ENCODE results near the gene SOD3. TPM values are rescaled to one million over a fixed set of nuclear protein-coding genes. Genes with fewer than 3 reads are reported as not detected.

The SOD3 gene
- total and polyA plus RNA-seq, 2 donors from 2014 or later: 111 to 193 TPM

DNA sequence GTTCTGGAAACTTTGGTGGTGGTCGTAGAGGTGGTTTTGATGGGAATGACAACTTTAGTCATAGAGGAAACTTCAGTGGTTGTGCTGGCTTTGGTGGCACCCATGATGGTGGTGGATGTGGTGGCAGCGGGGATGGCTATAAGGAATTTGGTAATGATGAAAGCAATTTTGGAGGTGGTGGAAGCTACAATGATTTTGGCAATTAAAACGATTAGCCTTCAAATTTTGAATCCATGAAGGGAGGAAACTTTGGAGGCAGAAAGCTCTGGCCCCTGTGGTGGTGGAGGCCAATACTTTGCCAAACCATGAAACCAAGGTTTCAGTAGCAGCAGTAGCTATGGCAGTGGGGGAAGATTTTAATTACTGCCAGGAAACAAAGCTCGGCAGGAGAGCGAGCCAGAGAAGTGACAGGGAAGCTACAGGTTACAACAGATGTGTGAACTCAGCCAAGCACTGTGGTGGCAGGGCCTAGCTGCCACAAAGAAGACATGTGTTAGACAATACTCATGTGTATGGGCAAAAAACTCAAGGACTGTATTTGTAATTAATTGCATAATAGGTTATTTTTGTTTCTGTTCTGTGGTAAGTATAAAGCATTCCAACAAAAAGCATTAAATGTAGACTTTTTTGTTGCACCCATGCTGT is 23.2 kb upstream of the SOD3 start:
- TF ChIP-seq, protein P1, sequence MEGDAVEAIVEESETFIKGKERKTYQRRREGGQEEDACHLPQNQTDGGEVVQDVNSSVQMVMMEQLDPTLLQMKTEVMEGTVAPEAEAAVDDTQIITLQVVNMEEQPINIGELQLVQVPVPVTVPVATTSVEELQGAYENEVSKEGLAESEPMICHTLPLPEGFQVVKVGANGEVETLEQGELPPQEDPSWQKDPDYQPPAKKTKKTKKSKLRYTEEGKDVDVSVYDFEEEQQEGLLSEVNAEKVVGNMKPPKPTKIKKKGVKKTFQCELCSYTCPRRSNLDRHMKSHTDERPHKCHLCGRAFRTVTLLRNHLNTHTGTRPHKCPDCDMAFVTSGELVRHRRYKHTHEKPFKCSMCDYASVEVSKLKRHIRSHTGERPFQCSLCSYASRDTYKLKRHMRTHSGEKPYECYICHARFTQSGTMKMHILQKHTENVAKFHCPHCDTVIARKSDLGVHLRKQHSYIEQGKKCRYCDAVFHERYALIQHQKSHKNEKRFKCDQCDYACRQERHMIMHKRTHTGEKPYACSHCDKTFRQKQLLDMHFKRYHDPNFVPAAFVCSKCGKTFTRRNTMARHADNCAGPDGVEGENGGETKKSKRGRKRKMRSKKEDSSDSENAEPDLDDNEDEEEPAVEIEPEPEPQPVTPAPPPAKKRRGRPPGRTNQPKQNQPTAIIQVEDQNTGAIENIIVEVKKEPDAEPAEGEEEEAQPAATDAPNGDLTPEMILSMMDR (IDR thresholded peaks at IDR 0.05; ENCODE audit: borderline replicate concordance, extremely low read depth, insufficient read depth): no peak
- no peak for FAIRE-seq

DNA sequence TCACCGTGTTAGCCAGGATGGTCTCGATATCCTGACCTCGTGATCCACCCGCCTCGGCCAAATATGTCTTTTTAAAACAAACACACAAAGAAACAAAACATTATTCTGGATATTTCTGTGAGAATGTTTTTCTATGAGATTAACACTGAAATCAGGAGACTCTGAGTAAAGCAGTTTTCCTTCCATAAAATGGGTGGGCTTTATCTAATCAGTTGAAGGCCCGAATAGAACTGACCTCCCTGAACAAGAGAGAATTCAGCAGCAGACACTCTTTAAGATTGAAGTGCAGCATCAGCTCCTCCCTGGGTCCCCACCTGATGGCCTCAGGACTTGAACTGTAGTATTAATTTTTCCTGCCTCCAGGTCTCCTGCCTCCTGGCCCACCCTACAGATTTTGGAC is 22.4 kb upstream of the SOD3 start:
- Histone ChIP-seq H3K36me3 (ENCODE audit: control insufficient read depth in 2 of 3, insufficient read depth in 3 of 3, low read length in 3 of 3) (no peaks in the 10 kb centered on the region), H3K27ac (ENCODE audit: low read depth in 2 of 2, low read length in 2 of 2) (no peak overlapping the region), H3K4me1 (ENCODE audit: control insufficient read depth in 2 of 3, insufficient read depth in 2 of 3, low read depth in 1 of 3, low read length in 3 of 3) (no peaks in the 10 kb centered on the region), H3K27me3 (ENCODE audit: control insufficient read depth, insufficient read depth, low read length) (no peaks in the 10 kb centered on the region), H3K9me3 (ENCODE audit: control insufficient read depth in 2 of 3, insufficient read depth in 1 of 3, low read length in 3 of 3) (no peaks in the 10 kb centered on the region), H3K4me3 (ENCODE audit: low read length in 3 of 3) (no peak overlapping the region), H3K9ac (ENCODE audit: low read length in 3 of 3) (no peak overlapping the region)
- intact Hi-C loops (cut with DNase I): no loop called here
- DNase-seq (no peak), FAIRE-seq (no peak)
- TF ChIP-seq, protein P1 (IDR thresholded peaks at IDR 0.05; ENCODE audit: borderline replicate concordance, extremely low read depth, insufficient read depth): no peak

More for the DNA sequence above, 23.2 kb upstream of the SOD3 start:
- Histone ChIP-seq H3K4me3 (ENCODE audit: low read length in 3 of 3) (no peak overlapping the region), H3K9me3 (ENCODE audit: control insufficient read depth in 2 of 3, insufficient read depth in 1 of 3, low read length in 3 of 3) (no peaks in the 10 kb centered on the region), H3K27me3 (ENCODE audit: control insufficient read depth, insufficient read depth, low read length) (no peaks in the 10 kb centered on the region), H3K27ac (ENCODE audit: low read depth in 2 of 2, low read length in 2 of 2) (no peak overlapping the region), H3K4me1 (ENCODE audit: control insufficient read depth in 2 of 3, insufficient read depth in 2 of 3, low read depth in 1 of 3, low read length in 3 of 3) (no peaks in the 10 kb centered on the region), H3K36me3 (ENCODE audit: control insufficient read depth in 2 of 3, insufficient read depth in 3 of 3, low read length in 3 of 3) (no peaks in the 10 kb centered on the region), H3K9ac (ENCODE audit: low read length in 3 of 3) (no peak overlapping the region)
- intact Hi-C loops (cut with DNase I): no loop called here
- DNase-seq: no peak

DNA sequence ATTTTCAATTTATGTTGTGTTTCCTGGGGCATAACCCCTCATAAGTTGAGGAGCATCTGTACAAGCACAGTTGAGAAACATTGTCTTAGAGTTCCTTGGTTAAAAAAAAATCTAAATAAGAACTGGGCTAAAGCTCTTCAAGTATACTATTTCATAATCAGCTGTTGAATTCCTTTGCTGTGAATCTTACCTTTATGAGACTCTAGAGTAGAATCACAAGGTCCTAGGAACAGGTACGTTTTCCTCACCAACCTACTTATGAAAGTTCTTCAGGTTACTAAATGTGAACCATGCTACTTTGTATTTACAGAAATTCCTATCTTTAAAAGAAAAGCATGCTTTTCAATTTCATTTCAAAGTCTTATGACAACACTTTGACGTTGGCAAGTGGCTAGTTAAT is 20.9 kb upstream of the SOD3 start:
- Histone ChIP-seq H3K36me3 (ENCODE audit: control insufficient read depth in 2 of 3, insufficient read depth in 3 of 3, low read length in 3 of 3) (no peaks in the 10 kb centered on the region), H3K4me3 (ENCODE audit: low read length in 3 of 3) (no peak overlapping the region), H3K9me3 (ENCODE audit: control insufficient read depth in 2 of 3, insufficient read depth in 1 of 3, low read length in 3 of 3) (no peaks in the 10 kb centered on the region), H3K27me3 (ENCODE audit: control insufficient read depth, insufficient read depth, low read length) (no peaks in the 10 kb centered on the region), H3K9ac (ENCODE audit: low read length in 3 of 3) (no peak overlapping the region), H3K4me1 (ENCODE audit: control insufficient read depth in 2 of 3, insufficient read depth in 2 of 3, low read depth in 1 of 3, low read length in 3 of 3) (no peaks in the 10 kb centered on the region), H3K27ac (ENCODE audit: low read depth in 2 of 2, low read length in 2 of 2) (no peak overlapping the region)
- TF ChIP-seq, protein P1 (IDR thresholded peaks at IDR 0.05; ENCODE audit: borderline replicate concordance, extremely low read depth, insufficient read depth): no peak
- intact Hi-C loops (cut with DNase I): no loop called here
- FAIRE-seq: no peak
- DNase-seq: no peak

All from kidney (tissue), 14 donors.